Activated T-helper 17 cell treated with anti-CD3 and anti-CD28 coated beads, Interleukin-2, amount 50 U/mL, for 72 hours (primary cell): ENCODE data around the gene AOAH. TPM values are rescaled to one million over a fixed set of nuclear protein-coding genes. Genes with fewer than 3 reads are reported as not detected.
"Not testable (repeated sequence)": the region's sequence is repeated elsewhere in the genome, so short reads cannot be mapped to it uniquely, and the experiment has no call there.

Experiments used
- ATAC-seq: fragments of 150-1000 bp; cut with Tn5 transposase; replicated peaks from 2 replicates; pipeline ENCODE4 v1.10.0; 2021; ENCODE audit warnings: mild to moderate bottlenecking, moderate library complexity
- H3K27ac Mint-ChIP-seq: one replicate; pipeline ENCODE4 v1.8.0; 2022; ENCODE audit warnings: mixed read lengths
- H3K27me3 Mint-ChIP-seq: one replicate; pipeline ENCODE4 v1.8.0; 2022; ENCODE audit warnings: mixed read lengths
- H3K36me3 Mint-ChIP-seq: one replicate; pipeline ENCODE4 v1.8.0; 2022; ENCODE audit warnings: low read depth, mild to moderate bottlenecking, mixed read lengths
- H3K4me1 Mint-ChIP-seq: one replicate; pipeline ENCODE4 v1.8.0; 2022; ENCODE audit warnings: mixed read lengths
- H3K4me3 Mint-ChIP-seq: one replicate; pipeline ENCODE4 v1.8.0; 2022; ENCODE audit warnings: mild to moderate bottlenecking, mixed read lengths
- H3K9me3 Mint-ChIP-seq: one replicate; pipeline ENCODE4 v1.8.0; 2022; ENCODE audit warnings: mixed read lengths
- total RNA-seq, 2 donors: library from RNA; stranded (reverse); gene quantifications; one replicate each; pipeline ENCODE4 v1.2.3, GENCODE V29; 2022

Gene AOAH
- total RNA-seq, 2 donors from 2014 or later: 1.4 to 2.9 TPM

DNA sequence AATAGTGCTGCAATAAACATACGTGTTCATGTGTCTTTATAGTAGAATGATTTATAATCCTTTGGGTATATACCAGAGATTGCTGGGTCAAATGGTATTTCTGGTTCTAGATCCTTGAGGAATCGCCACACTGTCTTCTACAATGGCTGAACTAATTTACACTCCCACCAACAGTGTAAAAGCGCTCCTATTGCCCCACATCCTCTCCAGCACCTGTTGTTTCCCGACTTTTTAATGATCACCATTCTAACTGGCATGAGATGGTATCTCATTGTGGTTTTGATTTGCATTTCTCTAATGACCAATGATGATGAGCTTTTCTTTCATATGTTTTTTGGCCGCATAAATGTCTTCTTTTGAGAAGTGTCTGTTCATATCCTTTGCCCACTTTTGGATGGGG is 235.6 kb downstream of the AOAH start:
- not testable (repeated sequence) for H3K4me3 Mint-ChIP-seq, H3K27me3 Mint-ChIP-seq, H3K27ac Mint-ChIP-seq, H3K36me3 Mint-ChIP-seq, H3K9me3 Mint-ChIP-seq, H3K4me1 Mint-ChIP-seq, ATAC-seq

DNA sequence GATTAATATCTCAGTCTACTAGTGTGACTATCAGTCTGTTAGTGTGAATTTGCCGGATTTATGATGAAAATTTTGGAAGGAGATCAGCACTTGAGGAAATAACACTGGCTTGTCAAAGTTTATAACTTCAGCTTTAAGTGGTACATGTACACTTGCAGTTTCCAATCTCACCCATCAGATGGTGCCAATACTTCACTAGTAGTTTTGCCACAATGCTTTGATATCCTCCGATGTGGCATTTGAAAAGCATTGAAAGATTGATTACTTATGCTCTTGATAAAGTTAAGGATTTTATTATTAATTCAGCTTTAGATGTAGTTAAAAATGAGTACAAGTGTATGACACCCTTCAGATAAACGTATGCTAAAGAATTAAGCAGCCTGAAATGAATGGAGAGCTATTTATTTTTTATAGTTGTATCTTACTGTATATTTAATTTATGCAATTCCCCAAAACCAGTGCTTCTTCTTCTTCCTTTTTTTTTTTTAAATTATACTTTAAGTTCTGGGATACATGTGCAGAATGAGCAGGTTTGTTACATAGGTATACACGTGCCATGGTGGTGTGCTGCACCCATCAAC is 236.4 kb downstream of the AOAH start:
- ATAC-seq: no peak
- Mint-ChIP-seq H3K4me1 (no peaks in the 10 kb centered on the region), H3K4me3 (no peak overlapping the region), H3K9me3 (no peaks in the 10 kb centered on the region), H3K36me3 (no peaks in the 10 kb centered on the region), H3K27me3 (peaks cover 5% of the 10 kb centered on the region), H3K27ac (no peak overlapping the region)

DNA sequence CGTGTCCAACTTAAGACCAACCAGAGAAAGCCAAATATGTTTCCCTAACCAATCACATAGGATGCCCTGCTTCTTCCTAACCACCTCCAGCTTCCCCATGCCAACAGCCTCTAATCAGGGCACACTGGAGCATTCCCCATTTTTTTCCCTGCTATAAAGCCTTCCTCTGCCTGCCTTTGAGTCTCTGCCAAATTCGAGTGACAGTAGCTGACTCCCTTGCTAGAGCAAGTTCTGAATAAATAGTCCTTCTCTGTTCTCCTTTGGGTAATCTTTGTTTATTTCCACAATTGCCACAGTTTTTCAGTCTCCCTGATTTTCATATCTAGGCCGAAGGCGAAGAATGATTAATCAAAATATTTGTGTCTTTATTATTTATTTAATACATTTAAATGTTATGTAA is 238.0 kb downstream of the AOAH start:
- H3K36me3 Mint-ChIP-seq: no peaks in the 10 kb centered on the region
- no peaks in the 10 kb centered on the region for H3K4me1 Mint-ChIP-seq
- H3K9me3 Mint-ChIP-seq: no peaks in the 10 kb centered on the region
- no peak for ATAC-seq
- H3K27me3 Mint-ChIP-seq: peaks cover 5% of the 10 kb centered on the region
- H3K4me3 Mint-ChIP-seq: no peak overlapping the region
- H3K27ac Mint-ChIP-seq: no peak overlapping the region

DNA sequence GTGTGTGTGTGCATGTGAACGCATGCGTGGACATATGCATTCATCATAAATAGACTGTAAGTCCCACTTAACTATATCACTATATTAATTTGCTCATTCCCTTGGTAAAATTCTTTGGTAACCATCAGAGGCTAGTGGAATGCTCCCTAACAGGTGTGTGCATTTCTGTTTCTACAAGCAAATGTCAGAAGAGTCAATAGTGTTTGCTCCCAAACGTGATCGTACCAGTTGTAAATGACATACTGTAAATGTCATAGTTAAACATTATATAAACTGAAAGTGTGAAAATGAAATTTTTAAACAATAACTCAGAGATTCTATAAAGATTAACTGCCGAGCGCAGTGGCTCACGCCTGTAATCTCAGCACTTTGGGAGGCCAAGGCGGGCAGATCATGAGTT is 240.0 kb downstream of the AOAH start:
- H3K27me3 Mint-ChIP-seq: peaks cover 5% of the 10 kb centered on the region
- no peaks in the 10 kb centered on the region for H3K4me1 Mint-ChIP-seq
- H3K9me3 Mint-ChIP-seq: peaks cover 4% of the 10 kb centered on the region
- no peaks in the 10 kb centered on the region for H3K36me3 Mint-ChIP-seq
- no peak for ATAC-seq
- no peak overlapping the region for H3K4me3 Mint-ChIP-seq
- H3K27ac Mint-ChIP-seq: no peak overlapping the region

DNA sequence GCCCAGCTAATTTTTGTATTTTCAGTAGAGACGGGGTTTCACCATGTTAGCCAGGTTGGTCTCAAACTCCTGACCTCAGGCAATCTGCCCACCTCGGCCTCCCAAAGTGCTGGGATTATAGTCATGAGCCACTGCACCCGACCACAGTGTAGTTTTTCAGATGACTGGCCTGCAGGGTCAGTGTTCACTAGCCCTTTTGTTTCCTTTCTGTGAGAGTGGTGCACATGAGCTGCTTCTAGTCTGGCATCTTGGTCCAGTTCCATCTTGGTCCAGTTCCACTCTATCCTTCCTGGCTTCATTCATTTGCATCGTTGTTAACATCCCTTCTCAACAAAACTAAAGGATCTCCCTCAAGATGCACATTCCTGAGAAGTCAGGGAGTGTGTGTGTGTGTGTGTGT is 240.4 kb downstream of the AOAH start:
- not testable (repeated sequence) for H3K27me3 Mint-ChIP-seq, H3K4me3 Mint-ChIP-seq, H3K4me1 Mint-ChIP-seq, H3K27ac Mint-ChIP-seq, H3K36me3 Mint-ChIP-seq, ATAC-seq, H3K9me3 Mint-ChIP-seq

DNA sequence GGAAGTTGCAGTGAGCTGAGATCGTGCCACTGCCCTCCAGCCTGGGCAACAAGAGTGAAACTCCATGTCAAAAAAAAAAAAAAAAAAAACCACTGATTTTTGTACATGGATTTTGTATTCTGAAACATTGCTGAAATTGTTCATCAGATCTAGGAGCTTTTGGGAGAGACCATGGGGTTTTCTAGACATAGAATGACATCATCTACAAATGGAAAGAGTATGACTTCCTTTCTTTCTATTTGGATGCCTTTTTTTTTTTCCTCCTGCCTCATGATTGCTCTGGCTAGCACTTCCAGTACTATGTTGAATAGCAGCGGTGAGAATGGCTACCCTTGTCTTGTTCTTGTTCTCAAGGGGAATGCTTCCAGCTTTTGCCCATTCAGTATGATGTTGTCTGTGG is 245.5 kb downstream of the AOAH start:
- Mint-ChIP-seq H3K4me1 (peaks cover 6% of the 10 kb centered on the region), H3K9me3 (peaks cover 7% of the 10 kb centered on the region), H3K36me3 (no peaks in the 10 kb centered on the region), H3K27ac (no peak overlapping the region), H3K27me3 (no peaks in the 10 kb centered on the region), H3K4me3 (no peak overlapping the region)
- no peak for ATAC-seq

DNA sequence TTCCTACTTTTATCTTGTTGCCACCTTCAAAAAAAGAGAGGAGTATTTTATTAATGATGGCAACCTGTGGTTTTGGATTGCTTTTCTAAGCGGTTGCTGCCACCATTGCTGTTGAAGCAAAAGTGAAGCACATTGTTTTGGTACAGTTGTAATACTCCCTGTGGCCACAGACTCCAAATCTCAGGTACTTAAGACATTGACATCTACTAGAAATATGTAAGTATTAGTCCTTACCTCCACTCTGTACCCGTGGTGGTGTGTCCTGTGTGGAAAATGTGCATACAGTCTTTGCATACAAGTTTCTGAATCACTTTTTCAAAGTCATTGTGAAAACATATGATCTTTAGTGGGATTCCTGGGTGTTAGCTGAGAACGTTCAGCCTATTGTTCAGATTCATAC is 248.9 kb downstream of the AOAH start:
- peaks cover 7% of the 10 kb centered on the region for H3K9me3 Mint-ChIP-seq
- ATAC-seq: peak; percentile 73
- H3K27ac Mint-ChIP-seq: no peak overlapping the region
- no peaks in the 10 kb centered on the region for H3K36me3 Mint-ChIP-seq
- no peaks in the 10 kb centered on the region for H3K27me3 Mint-ChIP-seq
- peaks cover 6% of the 10 kb centered on the region for H3K4me1 Mint-ChIP-seq
- H3K4me3 Mint-ChIP-seq: no peak overlapping the region

DNA sequence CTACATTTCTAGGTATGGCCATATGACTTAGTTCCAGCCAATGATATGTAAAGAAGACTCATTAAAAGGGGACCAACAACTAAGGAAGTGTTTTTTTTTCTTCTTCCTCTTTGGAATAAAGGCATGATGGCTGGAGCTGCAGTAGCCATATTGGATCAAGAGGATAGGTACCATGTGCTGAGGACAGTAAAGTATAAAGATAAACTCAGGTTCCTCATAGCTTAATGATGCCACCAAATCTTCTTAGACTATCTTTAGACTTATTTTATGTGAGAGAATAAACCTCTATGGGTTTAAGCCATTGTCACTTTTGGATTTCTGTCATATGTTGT is 249.3 kb downstream of the AOAH start:
- no peak overlapping the region for H3K4me3 Mint-ChIP-seq
- ATAC-seq: no peak
- no peak overlapping the region for H3K27ac Mint-ChIP-seq
- H3K36me3 Mint-ChIP-seq: no peaks in the 10 kb centered on the region
- peaks cover 7% of the 10 kb centered on the region for H3K9me3 Mint-ChIP-seq
- peaks cover 3% of the 10 kb centered on the region for H3K27me3 Mint-ChIP-seq
- peaks cover 6% of the 10 kb centered on the region for H3K4me1 Mint-ChIP-seq

DNA sequence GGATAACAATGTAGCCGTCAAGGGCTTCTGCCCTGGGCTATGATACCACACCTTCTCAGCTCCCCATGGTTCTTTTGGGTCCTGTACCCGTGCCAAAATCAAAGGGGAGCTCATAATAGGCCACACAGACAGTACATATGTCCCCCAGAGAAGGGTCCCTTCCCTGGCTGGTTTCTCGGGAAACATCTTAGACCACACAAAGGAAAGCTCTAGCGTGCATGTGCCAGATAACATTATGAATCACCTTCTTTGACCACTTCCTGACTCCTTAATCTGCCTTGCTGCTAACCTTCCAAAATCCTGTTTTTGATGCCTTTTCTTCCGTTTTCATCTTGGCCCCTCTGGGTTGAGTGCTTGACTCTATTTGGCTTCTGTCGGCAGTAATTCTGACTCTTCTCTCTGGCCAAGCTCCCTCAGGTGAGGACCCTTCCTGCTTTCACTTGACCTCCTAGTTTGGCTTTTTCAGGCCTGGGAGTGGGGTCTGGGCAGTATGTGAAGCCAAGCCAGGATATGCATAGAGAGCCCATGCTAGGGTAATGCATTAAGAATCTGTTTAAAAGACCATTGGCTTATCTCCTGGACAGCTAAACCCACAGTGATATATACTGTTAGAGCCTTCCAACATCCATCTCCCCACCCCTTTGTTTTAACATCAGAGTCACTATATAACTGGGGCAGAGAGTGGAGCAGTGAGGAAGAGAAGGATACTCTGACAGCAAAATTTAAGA is 249.8 kb downstream of the AOAH start:
- peaks cover 4% of the 10 kb centered on the region for H3K27me3 Mint-ChIP-seq
- H3K4me3 Mint-ChIP-seq: no peak overlapping the region
- H3K4me1 Mint-ChIP-seq: peaks cover 6% of the 10 kb centered on the region
- H3K27ac Mint-ChIP-seq: no peak overlapping the region
- ATAC-seq: peak; percentile 68
- H3K36me3 Mint-ChIP-seq: no peaks in the 10 kb centered on the region
- H3K9me3 Mint-ChIP-seq: peaks cover 4% of the 10 kb centered on the region

DNA sequence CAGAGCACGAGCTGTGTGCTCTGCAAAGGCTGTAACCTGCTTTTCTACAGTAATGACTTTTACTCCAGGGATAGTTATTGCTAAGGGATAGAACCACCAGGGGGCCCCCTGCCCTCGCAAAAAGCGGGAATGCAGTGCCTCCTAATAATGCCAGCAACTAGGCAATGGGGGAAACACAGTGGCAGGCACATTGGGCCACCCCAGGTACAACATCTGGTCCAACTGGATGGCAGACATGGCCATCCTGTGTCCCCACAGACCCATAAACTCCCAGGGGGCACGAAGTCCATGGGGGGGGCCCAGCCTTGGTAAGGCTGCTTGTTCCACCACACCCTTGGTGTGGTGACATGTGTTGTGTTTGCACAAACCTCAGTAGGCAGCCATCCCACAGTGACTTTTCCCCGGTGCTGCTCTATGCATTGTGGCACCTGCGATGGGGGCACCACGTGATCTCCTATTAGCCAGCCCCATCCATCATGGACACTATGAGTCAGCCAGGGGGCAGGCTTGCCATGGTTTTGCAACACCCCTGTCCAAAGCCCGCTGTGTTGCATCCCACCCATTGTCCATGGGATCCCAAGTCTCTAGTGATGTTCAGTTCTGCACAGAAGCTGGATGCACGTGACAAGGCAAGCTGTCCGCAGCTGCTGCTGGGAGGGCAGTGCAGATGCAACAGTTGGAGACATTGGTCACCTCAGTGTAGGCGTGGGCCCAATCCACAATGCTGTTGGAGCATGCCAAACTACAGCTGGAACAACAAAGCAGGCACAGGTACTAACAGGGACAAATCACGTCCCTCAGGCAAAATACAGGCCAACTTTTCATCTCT is 250.6 kb downstream of the AOAH start:
- Mint-ChIP-seq H3K4me3 (no peak overlapping the region), H3K27me3 (peaks cover 4% of the 10 kb centered on the region), H3K4me1 (peaks cover 6% of the 10 kb centered on the region), H3K9me3 (no peaks in the 10 kb centered on the region), H3K27ac (no peak overlapping the region), H3K36me3 (no peaks in the 10 kb centered on the region)
- peak; percentile 15 for ATAC-seq

DNA sequence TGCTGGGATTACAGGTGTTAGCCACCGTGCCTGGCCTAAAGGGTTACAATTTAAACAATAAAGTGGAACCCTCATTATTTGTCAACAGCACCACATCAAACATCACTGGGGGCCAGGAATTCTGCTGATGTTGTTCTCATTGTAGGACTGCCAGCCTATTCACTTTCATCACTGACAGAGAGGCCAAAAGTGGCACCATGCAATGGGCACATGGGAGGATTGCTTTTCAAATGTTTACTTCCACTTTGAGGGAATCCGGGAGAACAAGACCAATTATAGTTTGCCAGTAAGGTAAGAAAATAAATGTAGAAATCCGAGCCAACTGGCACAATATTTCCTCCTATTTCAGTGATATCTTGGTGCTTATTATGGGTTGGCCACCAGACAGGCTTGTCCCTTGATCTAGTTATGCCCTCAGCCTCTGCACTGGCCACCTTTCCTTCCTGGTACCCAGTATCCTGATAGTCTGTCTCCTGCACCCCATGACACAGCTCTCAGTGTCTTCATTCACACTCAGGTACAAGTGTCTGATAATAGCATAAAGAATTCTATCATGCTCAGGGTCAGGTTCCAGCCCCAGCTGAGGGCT is 252.1 kb downstream of the AOAH start:
- Mint-ChIP-seq H3K36me3 (no peaks in the 10 kb centered on the region), H3K9me3 (no peaks in the 10 kb centered on the region), H3K4me1 (peaks cover 6% of the 10 kb centered on the region), H3K27me3 (peaks cover 4% of the 10 kb centered on the region), H3K27ac (no peak overlapping the region), H3K4me3 (no peak overlapping the region)
- ATAC-seq: no peak

DNA sequence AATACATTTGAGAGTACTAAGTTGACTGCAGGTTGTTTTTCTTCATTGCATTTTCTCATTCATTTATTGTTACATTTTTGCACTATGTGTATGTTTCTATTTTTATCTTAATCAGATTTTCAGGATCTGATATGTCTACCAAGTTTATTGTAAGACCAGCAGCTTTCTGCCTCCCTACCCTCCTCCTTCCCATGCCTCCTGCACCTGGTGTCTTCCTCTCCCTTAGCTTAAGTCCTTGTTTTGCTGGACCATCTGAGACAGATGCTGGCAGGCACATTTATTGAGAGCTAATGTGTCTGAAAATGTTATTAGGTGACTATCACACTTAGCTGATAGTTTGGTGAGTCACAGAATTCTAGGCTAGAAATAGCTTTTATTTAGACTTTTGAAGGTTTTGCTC is 255.1 kb downstream of the AOAH start:
- peaks cover 1% of the 10 kb centered on the region for H3K4me1 Mint-ChIP-seq
- H3K4me3 Mint-ChIP-seq: no peak overlapping the region
- no peaks in the 10 kb centered on the region for H3K36me3 Mint-ChIP-seq
- no peaks in the 10 kb centered on the region for H3K9me3 Mint-ChIP-seq
- H3K27me3 Mint-ChIP-seq: peaks cover 4% of the 10 kb centered on the region
- H3K27ac Mint-ChIP-seq: no peak overlapping the region
- ATAC-seq: no peak

DNA sequence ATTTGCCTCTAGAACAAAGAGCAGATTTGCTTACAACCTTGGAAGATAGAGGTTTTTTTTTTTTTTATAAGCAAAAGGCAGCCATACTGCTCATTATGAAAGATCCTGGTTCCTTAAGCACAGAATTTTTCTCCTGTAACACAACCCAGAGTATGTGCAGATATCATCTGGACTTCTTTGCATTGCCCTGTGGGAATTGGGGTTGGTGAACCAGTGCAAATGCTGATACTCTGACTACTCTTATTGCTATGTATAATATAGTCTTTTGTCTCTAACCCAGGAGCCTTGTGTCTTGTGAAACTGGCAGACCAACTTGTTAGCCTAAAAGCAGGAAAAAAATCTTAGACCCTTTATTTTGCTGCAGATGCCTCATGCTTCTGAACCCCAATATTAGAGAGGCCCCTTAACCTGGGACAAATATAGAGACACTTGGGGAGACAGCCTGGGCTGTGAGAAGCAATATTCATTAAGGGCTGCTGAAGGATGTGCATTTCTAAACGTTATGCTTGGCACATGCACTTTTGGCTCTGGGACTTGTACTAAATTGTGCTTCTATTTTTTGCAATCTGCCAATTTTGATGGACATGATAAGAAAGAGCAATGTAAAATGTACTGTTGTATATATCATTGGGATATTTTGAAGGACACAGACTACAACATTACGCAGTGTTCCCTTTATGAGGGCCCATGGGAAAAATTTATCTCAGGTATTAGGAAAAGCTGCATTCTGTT is 255.8 kb downstream of the AOAH start:
- ATAC-seq: no peak
- peaks cover 4% of the 10 kb centered on the region for H3K27me3 Mint-ChIP-seq
- H3K9me3 Mint-ChIP-seq: no peaks in the 10 kb centered on the region
- H3K4me1 Mint-ChIP-seq: no peaks in the 10 kb centered on the region
- H3K27ac Mint-ChIP-seq: no peak overlapping the region
- H3K36me3 Mint-ChIP-seq: no peaks in the 10 kb centered on the region
- H3K4me3 Mint-ChIP-seq: no peak overlapping the region

DNA sequence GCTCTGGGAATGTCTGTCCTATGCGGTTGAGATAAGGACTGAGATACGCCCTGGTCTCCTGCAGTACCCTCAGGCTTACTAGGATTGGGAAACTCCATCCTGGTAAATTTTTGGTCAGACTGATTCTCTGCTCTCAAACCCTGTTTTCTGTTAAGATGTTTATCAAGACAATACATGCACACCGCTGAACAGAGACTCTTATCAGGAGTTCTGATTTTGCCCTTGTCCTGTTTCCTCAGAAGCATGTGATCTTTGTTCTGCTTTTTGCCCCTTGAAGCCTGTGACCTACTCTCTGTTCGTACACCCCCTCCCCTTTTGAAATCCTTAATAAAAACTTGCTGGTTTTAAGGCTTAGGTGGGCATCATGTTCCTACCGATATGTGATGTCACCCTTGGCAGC is 258.3 kb downstream of the AOAH start:
- H3K36me3 Mint-ChIP-seq, H3K27ac Mint-ChIP-seq, H3K4me3 Mint-ChIP-seq, H3K9me3 Mint-ChIP-seq, H3K4me1 Mint-ChIP-seq, H3K27me3 Mint-ChIP-seq, ATAC-seq: not testable (repeated sequence)
